HG02642 (cell line): ENCODE results near the gene ANXA6.

Experiments used
- ATAC-seq: cut with Tn5 transposase; IDR thresholded peaks from one replicate; pipeline ENCODE4 v1.9.1; 2021; ENCODE audit warnings: mild to moderate bottlenecking; ENCODE audit not compliant: unreplicated experiment, poor library complexity

ANXA6 gene

DNA sequence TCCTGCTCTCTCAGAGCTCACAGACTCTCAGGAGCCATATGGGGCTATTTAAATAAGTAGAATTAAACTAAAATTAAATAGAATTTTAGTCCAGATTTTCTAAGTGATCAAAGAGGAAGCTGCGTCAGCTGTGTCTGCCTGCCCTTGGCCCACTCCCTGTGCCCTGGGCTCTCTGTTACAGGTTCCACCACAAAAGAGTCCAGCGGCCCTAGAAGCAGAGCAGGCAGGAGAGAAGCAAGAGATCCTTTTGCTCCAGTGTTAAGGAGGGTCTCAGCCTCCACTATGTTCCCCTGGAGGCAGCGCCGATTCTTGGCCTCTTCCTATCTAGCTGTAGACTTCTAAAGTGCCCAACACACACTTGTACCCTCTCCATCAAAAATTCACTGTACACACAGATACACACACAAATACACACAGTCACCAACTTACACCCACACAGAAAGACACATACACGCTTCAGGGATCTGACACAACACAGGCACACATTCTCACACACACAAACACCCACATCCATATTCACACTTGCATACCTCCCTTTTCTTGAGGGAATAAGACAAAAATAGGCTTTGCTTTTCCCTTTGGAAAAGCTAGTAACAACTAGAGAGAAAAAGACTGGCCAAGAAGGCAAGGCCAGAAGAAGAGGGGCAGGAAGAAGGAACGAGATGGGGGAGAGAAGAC lies 71.2 kb downstream of the ANXA6 start:
- ATAC-seq, result no peak

DNA sequence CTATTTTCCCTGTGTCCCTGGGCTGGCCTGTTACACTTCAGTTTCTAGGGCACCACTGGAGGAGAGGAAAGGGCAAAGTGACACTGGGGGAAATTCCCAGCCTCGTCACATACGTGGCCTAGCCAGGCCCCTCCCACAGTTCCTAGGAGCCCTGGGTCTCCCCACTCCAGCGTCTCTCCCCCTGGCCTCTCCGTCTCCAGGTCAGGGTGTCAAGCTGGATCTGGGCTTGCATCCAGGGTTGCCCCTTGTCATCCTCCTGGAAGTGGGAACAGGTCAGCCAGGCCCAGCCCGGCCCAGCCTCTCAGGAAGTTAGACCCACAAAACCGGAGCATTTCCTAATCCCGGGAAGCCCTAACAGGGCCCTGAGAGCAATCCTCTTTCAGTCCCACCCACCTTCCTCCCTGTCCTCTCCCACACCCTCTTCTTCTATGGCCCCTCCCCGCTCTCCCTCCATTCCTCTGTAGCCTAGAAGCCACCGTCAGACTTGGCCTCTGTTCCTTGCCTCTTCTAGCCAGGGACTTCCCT lies 72.0 kb downstream of the ANXA6 start:
- no peak for ATAC-seq

DNA sequence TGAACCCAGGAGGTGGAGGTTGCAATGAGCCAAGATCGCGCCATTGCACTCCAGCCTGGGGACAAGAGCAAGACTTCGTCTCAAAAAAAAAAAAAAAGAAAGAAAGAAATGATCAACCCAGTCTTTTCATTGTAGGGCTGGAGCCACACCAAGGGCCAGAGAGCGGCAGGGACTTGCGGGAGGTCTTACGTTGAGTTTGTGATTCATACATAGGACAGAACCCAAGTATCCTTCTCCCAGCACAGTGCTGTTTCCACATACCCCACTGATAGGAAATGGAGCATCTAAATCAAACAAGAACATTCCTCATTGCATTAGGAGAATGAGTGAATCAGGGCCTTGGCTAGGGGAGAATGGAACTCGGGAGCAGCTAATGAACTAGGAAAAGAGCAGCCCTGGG lies 73.2 kb downstream of the ANXA6 start:
- ATAC-seq, result no peak

DNA sequence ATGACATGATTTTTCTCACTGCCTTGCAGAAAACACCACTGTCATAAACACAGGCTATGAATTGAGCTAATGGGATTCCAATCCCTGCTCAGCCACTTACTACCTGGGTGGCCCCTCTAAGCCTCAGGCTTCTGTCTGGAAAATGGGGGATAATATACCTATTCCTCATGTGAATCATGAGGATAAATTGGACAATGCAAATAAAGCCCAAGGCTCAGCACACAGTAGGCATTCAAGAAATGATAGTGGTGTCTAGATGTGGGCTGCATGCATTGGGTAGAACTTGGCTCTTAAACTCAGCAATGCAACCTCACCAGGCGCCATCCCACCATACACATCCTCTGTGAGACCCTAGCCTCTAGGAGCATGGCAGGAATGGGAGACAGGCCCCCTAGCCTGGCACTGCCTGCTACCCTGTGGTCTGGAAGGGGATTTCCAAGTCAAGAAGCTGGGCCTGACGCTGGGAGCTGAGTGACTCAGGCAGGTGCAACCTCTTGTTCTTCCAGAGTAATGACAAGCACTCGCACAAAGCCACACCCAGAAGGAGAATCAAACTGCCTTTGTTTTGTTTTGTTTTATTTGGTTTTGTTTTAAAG lies 74.4 kb downstream of the ANXA6 start:
- no peak for ATAC-seq

DNA sequence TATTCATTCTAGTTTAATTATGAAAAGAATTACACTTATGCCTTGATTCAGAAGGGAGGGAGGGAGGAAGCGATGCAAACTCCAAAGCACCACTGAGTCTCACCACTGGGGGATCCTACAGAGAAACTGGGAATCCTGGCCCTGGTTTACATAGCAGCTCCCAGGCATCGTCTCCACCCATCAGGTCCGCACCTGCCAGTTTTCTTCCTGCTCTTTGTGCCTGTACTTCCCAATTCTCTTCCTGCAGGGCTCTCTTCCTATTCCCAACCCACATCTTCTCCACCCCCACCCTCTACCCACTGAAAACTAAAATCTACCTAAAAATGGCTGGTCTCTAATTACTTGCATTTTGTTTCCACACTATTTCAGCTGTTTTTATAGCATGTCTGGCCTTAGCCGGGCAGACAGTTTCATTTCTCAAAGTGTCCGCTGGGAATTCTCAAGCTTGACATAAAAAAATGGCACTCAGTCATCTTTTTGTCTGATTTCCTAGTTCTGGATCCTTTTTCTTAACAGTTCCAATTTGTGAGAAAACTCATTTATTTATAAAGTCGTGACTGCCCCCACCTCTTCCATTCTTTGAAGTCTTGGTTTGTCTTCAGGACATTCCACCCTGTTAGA lies 75.2 kb downstream of the ANXA6 start:
- no peak for ATAC-seq

DNA sequence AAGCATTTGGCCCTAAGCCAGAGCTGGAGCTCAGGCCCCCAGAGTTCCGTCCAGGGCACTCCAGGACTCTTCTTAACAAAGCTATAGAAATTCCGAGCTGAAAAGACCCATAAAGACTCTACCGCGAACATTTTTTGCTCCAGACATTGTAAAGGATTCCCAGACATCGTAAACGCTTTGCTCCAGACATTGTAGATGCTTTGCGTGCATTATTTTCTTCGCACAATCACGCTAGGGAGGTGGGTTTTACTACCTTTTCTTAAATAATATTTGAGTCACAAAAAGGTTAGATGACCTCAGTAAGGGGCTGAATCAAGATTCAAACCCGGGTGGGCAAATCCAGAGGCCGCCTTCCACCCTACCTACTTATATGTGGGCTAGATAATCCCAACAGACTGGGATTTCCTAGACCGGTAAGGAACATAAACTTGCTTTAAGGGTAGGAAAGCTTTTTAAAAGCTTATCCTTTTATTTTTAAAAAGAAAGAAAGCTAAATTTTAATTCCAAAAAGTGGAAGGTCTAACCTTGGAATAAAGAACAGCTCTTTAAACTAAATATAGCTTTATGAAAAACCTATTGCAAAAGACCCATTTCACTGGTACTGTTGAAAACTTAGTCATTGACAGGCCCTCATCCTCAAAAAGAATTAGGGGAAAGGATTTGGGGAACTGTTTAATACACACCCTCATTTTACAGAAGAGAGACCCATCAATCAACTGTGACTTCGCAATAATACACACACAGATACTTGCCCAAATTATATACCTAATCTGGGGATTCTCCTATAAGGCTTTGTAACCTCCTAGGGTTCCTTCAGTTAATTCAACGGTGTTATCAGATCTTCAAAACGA lies 75.9 kb downstream of the ANXA6 start:
- ATAC-seq, result no peak

DNA sequence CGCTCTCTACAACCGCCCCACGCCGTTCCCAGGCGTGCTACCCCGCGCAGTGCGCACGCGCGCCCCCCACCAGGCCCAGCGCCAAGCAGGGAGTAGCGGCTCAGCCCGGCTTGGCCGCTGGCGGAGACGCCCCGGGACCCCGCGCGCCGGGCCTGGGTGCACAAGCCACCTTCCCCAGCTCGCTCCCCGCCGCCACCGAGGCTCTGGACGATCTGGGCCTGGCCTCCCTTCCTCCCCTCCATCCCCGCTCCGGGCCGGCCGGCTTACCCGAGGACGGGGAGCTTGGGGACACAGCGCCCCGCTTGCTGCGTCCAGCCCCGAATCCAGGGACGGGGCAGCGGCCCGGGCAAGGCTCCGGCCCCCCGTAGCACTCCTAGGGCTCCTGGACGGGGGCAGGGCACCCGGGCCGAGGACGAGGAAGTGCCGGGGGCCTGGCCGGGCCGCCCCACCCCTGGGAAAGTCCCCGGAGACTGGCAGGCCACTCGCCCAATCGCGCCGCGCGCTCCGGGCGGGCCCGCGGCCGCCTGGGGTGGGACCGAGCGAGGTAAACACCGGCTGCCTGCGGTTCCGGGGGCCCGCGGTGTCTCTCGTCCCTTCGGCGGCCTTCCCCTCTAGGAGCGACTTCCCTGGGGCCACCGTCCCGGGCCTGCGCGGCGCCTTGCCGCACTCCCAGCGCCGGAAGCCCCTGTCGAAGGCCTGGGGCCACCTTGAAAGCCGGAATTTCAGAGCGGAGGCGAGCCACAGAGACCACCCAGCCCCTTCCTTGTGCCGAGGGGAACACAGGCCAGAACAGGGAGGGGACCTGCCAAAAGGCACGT lies 76.8 kb downstream of the ANXA6 start, which contains the start of gene TNIP1:
TSS of gene TNIP1 (minus strand) at position 422 of the 818 bp plus-strand sequence. CDS start 15,939 bp downstream, outside the sequence.
- peak; percentile 82 for ATAC-seq

DNA sequence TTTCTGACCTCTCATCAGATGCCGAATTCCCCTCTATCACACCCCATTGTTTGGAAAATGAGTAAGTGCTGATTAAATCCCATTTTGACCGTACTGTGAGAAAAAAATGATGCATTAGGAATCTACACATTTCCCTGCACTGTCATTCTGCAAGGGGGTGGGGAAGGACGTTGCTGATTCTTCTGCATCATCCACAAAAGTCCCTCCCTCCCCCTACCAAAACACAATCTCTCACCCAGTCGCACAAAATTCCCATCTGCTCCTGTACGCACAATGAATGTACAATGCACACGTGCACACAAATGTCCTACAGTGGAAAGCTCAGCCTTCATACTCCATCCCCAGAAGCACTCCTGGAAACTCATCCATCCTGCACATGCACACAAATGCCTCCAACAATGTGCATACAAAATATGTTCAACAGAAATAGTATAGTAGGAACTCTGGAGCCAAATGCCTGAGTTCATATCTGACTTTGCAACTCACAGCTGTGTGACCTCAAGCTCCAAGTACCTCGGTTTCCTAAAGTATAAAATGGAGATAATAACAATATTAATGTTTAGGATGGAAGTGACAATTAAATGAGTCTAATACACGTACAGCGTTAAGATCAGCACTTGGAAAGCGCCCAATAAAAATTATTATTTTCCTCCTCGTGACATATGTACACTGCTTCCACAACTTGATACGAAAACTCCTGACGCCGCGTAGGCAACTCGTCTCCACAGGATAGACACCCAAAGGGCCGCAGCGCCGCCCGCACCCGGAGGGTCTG lies 77.6 kb downstream of the ANXA6 start:
- ATAC-seq, result no peak

DNA sequence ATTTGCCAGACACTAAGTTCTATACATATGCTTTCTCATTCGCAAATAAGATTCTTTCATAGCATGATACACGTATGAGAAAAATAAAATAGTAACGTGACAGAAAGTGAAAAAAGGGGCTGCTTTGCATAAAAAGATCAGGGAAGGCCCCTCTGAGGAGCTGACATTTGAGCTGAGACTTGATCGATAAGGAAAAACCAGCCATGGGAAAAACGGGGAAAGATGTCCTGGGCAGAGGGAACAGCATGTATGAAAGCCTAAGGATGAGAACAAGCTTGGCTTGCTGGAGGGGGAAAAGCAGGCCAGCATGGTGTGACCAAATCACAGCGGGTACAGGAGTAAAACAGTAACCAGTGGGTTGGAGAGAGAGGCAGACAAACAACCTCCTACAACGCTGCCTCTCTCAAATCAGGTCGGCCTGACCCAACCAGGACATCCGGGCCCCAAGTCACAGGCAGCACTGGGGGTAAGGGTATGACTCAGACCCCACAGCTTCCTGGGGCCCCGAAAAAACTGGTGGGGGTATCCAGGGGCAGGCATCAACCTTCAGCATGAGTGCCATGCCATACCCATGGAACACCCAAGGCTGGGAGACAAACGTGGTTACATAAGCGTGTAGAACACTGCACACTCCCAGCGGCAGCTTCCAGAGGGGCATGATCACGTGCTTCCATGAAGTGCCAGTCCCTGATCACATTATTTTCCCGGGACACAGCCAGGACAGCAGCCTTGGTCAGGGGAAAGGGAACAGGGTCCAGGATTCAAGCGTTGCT lies 78.9 kb downstream of the ANXA6 start:
- ATAC-seq, result peak; percentile 49

DNA sequence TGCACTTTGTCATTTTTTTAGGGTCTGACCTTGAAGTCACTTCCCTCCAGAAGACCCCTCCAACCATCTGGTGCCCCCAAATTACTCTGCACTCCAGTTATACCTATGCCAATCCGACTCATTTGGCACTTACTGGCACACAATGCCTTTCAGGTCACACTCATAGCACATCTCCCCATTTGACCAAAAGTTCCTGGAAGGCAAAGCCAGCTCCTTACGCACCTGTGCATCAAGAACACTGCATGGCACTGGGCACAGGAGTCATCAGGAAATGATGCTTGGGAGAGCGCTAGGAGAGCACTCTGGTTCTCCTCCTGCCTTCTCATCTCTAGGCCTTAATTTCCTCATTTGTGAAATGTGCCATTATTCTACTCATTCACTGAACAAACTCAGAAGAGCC lies 79.6 kb downstream of the ANXA6 start:
- ATAC-seq, result no peak

DNA sequence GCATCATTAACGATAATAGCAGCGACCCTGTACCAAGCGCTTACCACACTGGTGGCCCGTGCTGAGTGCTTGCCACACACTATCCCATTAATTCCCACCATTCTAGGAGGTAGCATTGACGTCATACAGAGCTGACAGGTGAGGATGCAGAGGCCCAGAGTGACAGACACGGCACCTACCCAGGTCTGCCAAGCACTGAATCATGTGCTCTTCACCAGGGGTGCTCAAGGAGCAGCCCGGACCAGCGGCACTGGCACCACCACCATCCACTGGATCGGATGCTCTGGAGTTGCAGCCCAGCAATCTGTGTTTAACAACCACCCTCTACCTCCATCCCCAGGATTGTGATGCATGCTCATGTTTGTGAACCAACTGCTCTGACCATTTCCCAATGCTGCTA lies 80.2 kb downstream of the ANXA6 start:
- ATAC-seq, result no peak

DNA sequence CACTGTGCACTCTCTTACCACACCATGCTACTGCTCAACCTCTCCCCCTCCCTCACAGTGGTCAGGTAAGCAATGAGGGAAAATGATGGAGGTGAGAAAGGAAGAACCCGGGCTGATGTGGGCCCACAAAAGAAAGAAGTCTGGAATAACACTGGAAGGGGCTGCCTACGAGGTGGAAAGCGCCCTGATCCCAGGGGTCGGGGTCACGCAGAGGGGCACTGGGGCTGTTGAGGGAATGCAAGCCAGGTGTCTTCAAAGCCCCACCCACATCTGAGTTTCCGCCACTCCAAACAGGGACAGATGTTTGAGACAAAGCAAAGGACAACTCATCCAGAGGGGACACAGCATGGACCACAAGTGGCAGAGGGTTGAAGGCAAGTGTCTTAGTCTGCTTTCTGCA lies 81.0 kb downstream of the ANXA6 start:
- no peak for ATAC-seq

DNA sequence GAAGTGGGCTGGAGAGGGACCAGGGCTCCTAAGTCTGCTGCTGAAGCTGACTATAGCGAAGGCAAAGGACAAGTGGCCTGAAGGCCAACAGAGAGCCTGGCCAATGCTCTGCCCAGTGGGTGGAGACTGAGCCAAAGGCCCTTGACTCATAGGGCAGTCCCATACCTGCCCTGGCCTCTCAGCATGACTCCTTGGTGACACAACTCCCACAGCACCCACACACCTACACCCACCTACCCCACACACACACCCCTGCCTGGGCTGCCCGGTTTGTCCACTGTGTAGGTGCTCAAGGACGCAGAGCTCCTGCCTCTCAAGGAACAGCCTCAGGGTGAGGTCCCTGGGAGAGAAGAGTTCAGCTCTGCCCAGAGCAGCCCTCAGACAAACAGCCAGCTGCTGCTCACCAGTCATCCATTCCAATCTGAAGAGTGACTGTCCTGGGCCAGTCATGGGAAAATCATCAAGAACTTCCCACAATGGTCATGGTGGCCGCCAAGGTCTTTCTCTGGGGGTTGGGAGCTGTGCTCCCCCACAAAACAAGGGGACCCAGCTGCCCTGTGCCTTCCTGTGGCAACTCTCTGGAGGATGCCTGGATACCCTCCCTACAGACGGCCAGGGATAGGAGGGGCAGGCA lies 81.8 kb downstream of the ANXA6 start:
- no peak for ATAC-seq

DNA sequence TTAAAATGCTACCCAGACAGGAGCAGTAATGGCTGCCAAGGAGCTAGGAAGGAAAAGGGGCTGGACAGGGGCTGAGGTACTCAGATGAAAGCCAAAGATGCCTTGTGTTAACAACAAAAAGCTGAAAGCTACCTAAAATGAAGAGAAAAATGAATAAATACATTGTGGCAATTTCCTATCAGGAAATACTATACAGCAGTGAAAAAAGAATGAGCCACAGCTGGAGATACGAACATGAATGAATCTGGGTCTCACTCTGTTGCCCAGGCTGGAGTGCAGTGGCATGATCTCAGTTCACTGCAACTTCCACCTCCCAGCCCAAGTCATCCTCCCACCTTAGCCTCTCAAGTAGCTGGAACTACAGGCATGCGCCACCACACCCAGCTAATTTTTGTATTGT lies 83.0 kb downstream of the ANXA6 start:
- ATAC-seq, result no peak

DNA sequence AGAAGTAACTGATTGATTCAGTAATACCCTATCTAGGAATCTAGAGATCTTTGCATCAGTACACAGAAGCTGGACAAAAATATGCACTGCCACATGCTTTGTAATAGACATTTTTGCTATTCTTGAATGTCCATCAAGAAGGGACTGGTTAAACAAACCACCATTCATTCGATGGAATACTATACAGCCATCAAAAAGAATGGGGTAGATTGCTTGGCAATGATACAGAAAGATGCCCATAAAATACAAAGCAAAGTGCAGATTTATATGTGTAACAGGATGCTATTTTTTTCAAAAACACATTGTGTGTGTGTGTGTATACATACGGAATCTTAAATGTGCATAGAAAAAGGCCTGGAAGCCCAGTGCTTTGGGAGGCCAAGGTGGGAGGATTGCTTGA lies 84.3 kb downstream of the ANXA6 start:
- ATAC-seq, result no peak

DNA sequence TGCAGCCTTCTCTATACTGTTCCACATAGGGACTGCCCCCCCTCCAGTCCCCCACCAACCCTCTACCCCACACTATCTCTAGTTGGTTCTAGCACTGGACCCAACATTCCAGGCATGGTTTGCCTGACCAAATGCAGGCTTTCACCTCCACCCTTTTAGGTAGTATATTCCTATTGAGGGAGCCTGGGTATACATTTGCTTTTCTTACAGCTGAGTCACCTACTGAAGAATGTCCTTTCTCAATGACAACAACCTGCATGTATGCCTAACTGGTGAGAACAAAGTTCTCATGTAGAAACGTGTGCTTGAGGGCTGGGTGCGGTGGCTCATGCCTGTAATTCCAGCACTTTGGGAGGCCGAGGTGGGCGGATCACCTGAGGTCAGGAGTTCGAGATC lies 85.0 kb downstream of the ANXA6 start:
- ATAC-seq, result no peak

DNA sequence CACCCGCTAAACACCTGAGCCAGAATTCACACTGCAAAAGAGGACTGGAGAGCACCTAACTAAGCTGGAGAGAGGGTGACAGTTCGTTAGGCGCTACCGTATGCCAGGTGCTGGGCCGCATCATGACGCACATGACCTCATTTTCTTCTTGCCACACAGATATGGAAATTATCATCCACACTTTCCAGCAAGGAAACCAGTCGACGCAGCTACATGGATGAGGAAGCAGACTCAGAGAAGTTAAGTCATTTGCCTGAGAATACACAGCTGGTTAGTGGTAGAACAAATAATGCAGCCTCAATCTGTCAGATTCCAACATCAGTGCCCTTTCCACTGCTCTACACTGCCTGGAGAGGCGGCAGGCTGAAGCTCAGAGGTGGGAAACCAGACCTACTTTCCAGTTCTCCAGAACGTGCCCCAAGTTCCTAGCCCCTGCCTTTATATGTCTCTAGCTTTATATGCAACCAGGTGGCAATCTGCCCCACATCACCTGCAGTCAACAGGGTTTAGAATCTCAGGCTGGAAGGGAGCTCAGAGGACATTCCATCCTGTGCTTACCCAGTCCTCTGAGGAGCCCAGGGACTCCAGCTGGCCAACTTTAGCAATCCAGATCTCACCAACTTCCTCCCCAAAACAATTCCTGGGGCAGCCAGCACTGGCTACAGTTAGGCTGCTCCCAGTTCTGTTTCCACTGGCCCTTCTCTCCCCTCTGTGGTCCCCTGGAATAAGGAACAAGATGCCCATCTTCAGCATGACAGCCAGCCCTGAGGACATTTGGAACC lies 85.5 kb downstream of the ANXA6 start:
- ATAC-seq, result no peak
